Measurements from ENCODE around the gene PCSK1. TPM values are rescaled to one million over a fixed set of nuclear protein-coding genes. Genes with fewer than 3 reads are reported as not detected.

The PCSK1 gene
- total and polyA plus RNA-seq, 7 donors, result 0.60 to 2.2 (median 1.7) TPM

DNA sequence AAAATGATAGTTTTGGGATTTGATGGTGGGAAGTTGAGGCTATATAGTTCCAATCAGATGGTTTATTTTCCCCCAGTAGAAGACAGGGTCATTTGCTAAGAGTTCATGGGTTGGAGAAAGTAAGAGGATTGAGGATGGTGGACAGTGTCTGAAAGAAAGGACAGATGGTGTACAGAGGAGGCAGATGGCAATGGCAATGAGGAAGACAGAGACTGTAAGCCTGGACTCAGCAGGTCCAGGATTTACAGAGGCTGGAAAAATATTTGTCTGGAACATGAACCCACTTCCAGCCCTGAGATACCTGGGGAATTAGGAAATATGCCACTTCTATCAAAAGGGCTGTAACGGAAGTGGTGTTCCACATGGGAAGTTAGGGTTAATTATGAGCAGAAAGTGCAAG is 84.5 kb downstream of the PCSK1 start:
- H3K27me3 ChIP-seq, result no peaks in the 10 kb centered on the region
- no peaks in the 10 kb centered on the region for H3K9me3 ChIP-seq
- intact Hi-C loops (cut with DNase I), result no loop called here
- 83 to 84% methylated on average over 1 of the region's 1 CpG for WGBS, 2 donors
- TF ChIP-seq EP300 (IDR thresholded peaks at IDR 0.05) (no peak), POLR2A (IDR thresholded peaks at IDR 0.05) (no peak), POLR2AphosphoS5 (IDR thresholded peaks at IDR 0.05) (no peak)
- TF ChIP-seq, protein P1, sequence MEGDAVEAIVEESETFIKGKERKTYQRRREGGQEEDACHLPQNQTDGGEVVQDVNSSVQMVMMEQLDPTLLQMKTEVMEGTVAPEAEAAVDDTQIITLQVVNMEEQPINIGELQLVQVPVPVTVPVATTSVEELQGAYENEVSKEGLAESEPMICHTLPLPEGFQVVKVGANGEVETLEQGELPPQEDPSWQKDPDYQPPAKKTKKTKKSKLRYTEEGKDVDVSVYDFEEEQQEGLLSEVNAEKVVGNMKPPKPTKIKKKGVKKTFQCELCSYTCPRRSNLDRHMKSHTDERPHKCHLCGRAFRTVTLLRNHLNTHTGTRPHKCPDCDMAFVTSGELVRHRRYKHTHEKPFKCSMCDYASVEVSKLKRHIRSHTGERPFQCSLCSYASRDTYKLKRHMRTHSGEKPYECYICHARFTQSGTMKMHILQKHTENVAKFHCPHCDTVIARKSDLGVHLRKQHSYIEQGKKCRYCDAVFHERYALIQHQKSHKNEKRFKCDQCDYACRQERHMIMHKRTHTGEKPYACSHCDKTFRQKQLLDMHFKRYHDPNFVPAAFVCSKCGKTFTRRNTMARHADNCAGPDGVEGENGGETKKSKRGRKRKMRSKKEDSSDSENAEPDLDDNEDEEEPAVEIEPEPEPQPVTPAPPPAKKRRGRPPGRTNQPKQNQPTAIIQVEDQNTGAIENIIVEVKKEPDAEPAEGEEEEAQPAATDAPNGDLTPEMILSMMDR (IDR thresholded peaks at IDR 0.05), result no peak
- no peak for DNase-seq
- H3K27ac ChIP-seq, result no peak overlapping the region
- H3K4me3 ChIP-seq, result no peak overlapping the region
- H3K4me1 ChIP-seq, result no peaks in the 10 kb centered on the region
- H3K36me3 ChIP-seq, result no peaks in the 10 kb centered on the region

GRCh38 chr5:96347502-96348292 is 85.4 kb downstream of the PCSK1 start:
- no peak for DNase-seq
- 87% methylated on average over 4 of the region's 4 CpGs for WGBS, 2 donors
- no peaks in the 10 kb centered on the region for H3K27me3 ChIP-seq
- TF ChIP-seq, protein P1 (IDR thresholded peaks at IDR 0.05), result no peak
- TF ChIP-seq POLR2A (IDR thresholded peaks at IDR 0.05), result no peak
- no peak for TF ChIP-seq POLR2AphosphoS5 (IDR thresholded peaks at IDR 0.05)
- no peak for TF ChIP-seq EP300 (IDR thresholded peaks at IDR 0.05)
- intact Hi-C loops (cut with DNase I), result no loop called here
- no peaks in the 10 kb centered on the region for H3K36me3 ChIP-seq
- no peak overlapping the region for H3K27ac ChIP-seq
- H3K4me3 ChIP-seq, result no peak overlapping the region
- no peaks in the 10 kb centered on the region for H3K9me3 ChIP-seq
- H3K4me1 ChIP-seq, result no peaks in the 10 kb centered on the region

- TF ChIP-seq POLR2AphosphoS5 (IDR thresholded peaks at IDR 0.05), result no peak
- no peak for TF ChIP-seq POLR2A (IDR thresholded peaks at IDR 0.05)
- TF ChIP-seq EP300 (IDR thresholded peaks at IDR 0.05), result no peak
- TF ChIP-seq, protein P1 (IDR thresholded peaks at IDR 0.05), result peak in 3 of 4 experiments; percentile 28 to 44 (median 36)
- Histone ChIP-seq H3K4me3 (no peak overlapping the region), H3K4me1 (no peaks in the 10 kb centered on the region), H3K36me3 (no peaks in the 10 kb centered on the region), H3K9me3 (no peaks in the 10 kb centered on the region), H3K27ac (no peak overlapping the region), H3K27me3 (no peaks in the 10 kb centered on the region)
- DNase-seq, result no peak
- 29 to 37% methylated on average over 6 of the region's 6 CpGs for WGBS, 2 donors
- intact Hi-C loops (cut with DNase I), result loop anchor here (1.0 kb wide), 1 partner anchor 256 kb away; no protein-coding TSS in a partner anchor
Observed at GRCh38 chr5:96344678-96345577, 88.1 kb downstream of the PCSK1 start.

- peaks cover 0 to 8% (median 2%) of the 10 kb centered on the region in 4 donors for H3K4me1 ChIP-seq
- DNase-seq, result no peak
- H3K27ac ChIP-seq, result no peak overlapping the region
- no peaks in the 10 kb centered on the region for H3K36me3 ChIP-seq
- H3K4me3 ChIP-seq, result no peak overlapping the region
- H3K9me3 ChIP-seq, result no peaks in the 10 kb centered on the region
- no peaks in the 10 kb centered on the region for H3K27me3 ChIP-seq
- no peak for TF ChIP-seq EP300 (IDR thresholded peaks at IDR 0.05)
- no peak for TF ChIP-seq POLR2A (IDR thresholded peaks at IDR 0.05)
- TF ChIP-seq POLR2AphosphoS5 (IDR thresholded peaks at IDR 0.05), result no peak
- TF ChIP-seq, protein P1 (IDR thresholded peaks at IDR 0.05), result no peak
- intact Hi-C loops (cut with DNase I), result no loop called here
Observed at GRCh38 chr5:96343094-96343493, 90.0 kb downstream of the PCSK1 start.

Data from sigmoid colon (tissue), 7 donors.